HCT116 (cell line): ENCODE measurements around the gene BBX. TPM values are rescaled to one million over a fixed set of nuclear protein-coding genes. Genes with fewer than 3 reads are reported as not detected.

Experiments
- ATAC-seq: fragments of 200-7000 bp; cut with Tn5 transposase; 2 replicates; pipeline ENCODE4 v1.9.1; 2020; ENCODE audit warnings: mild to moderate bottlenecking, moderate library complexity
- BruUV-seq: library from RNA; stranded (reverse); fragments of 400-500 nt; replicated peaks from 2 replicates; lab custom pipeline; 2021; lab: Mats Ljungman, UMichigan
- CTCF ChIA-PET: fragments of 300-600 bp; sonication (Branson Sonifier 250); formaldehyde crosslinking; loops from one replicate; lab custom pipeline; 2021; ENCODE audit warnings: antibody characterized with exemption; lab: Charles Lee
- POLR2A ChIA-PET: fragments of 300-600, 350-600 bp; sonication (Branson Sonifier 250); formaldehyde crosslinking; loops from one replicate; lab custom pipeline; 2021; ENCODE audit warnings: antibody characterized with exemption; lab: Charles Lee
- RAD21 ChIA-PET, 2 experiments: fragments of 300-600 bp; sonication (Branson Sonifier 250); formaldehyde crosslinking; loops; one replicate each; lab custom pipeline; 2023; ENCODE audit warnings: low total read pairs in 2 of 2; ENCODE audit not compliant: uncharacterized antibody in 2 of 2, unreplicated experiment in 2 of 2, low non-redundant PET in 1 of 2; lab: Charles Lee
- DNase-seq: peaks from one replicate; pipeline ENCODE4 v3.0.0-alpha.2; 2010; ENCODE audit warnings: low read depth, low spot score
- H2AFZ ChIP-seq: fragments of 200-600 bp; shearing (Covaris generic), sonication (generic); 2 replicates; pipeline ENCODE4 v1.6.1; 2017; ENCODE audit warnings: low read depth, mixed run types, mixed read lengths, antibody characterized with exemption, low read length; ENCODE audit not compliant: poor library complexity, severe bottlenecking
- H3K27ac ChIP-seq: 2 replicates; pipeline ENCODE4 v1.5.1; 2012; ENCODE audit warnings: low read depth, low read length
- H3K27me3 ChIP-seq: fragments of 200-600 bp; sonication (generic); 2 replicates; pipeline ENCODE4 v1.6.1; 2016; ENCODE audit warnings: mixed run types, low read length, mixed read lengths; ENCODE audit not compliant: insufficient read depth
- H3K36me3 ChIP-seq, 2 experiments: fragments of 200-500 bp in 1 of 2; fragments of 200-600 bp in 1 of 2; sonication (Bioruptor generic) in 1 of 2; sonication (generic) in 1 of 2; 2 replicates each; pipeline versions ENCODE4 v1.5.1 to v1.6.1; 2014 to 2016; ENCODE audit warnings: low read length in 2 of 2, inconsistent platforms in 1 of 2, mixed read lengths in 1 of 2, mixed run types in 1 of 2; ENCODE audit not compliant: insufficient read depth in 2 of 2, control insufficient read depth in 1 of 2
- H3K4me1 ChIP-seq, 2 experiments: fragments of 200-600 bp in 1 of 2; sonication (generic) in 1 of 2; 2 replicates each; pipeline versions ENCODE4 v1.5.1 to v1.6.1; 2012 to 2017; ENCODE audit warnings: low read length in 2 of 2, inconsistent platforms in 1 of 2, mild to moderate bottlenecking in 1 of 2, mixed read lengths in 1 of 2, mixed run types in 1 of 2, moderate library complexity in 1 of 2; ENCODE audit not compliant: insufficient read depth in 2 of 2, control insufficient read depth in 1 of 2
- H3K4me2 ChIP-seq: fragments of 200-600 bp; sonication (generic); 2 replicates; pipeline ENCODE4 v1.6.1; 2017; ENCODE audit warnings: mixed run types, low read length, mixed read lengths
- H3K4me3 ChIP-seq, 2 experiments: fragments of 200-600 bp in 1 of 2; sonication (generic) in 1 of 2; replicated peaks in 1 of 2; 2 replicates each; pipeline ENCODE4 v1.5.1; 2011 to 2016; ENCODE audit warnings: low read length in 2 of 2, control low read depth in 1 of 2, low read depth in 1 of 2, mild to moderate bottlenecking in 1 of 2, mixed read lengths in 1 of 2, mixed run types in 1 of 2
- H3K79me2 ChIP-seq: fragments of 200-600 bp; sonication (generic); 2 replicates; pipeline ENCODE4 v1.6.1; 2017; ENCODE audit warnings: mild to moderate bottlenecking, mixed run types, low read length, moderate library complexity, mixed read lengths; ENCODE audit not compliant: insufficient read depth
- H3K9ac ChIP-seq: fragments of 200-600 bp; sonication (generic); 2 replicates; pipeline ENCODE4 v1.6.1; 2016; ENCODE audit warnings: low read length, mixed read lengths
- H3K9me2 ChIP-seq: fragments of 200-600 bp; sonication (generic), shearing (Covaris generic); 2 replicates; pipeline ENCODE4 v1.6.1; 2017; ENCODE audit warnings: mixed run types, mild to moderate bottlenecking, moderate library complexity; ENCODE audit not compliant: insufficient read depth
- H3K9me3 ChIP-seq, 2 experiments: fragments of 200-500 bp in 1 of 2; fragments of 200-600 bp in 1 of 2; sonication (Bioruptor generic) in 1 of 2; sonication (generic) in 1 of 2; 2 replicates each; pipeline ENCODE4 v1.6.1; 2014 to 2017; ENCODE audit warnings: low read length in 2 of 2, mixed read lengths in 2 of 2, inconsistent platforms in 1 of 2, low read depth in 1 of 2, mild to moderate bottlenecking in 1 of 2, mixed run types in 1 of 2, moderate library complexity in 1 of 2; ENCODE audit not compliant: control insufficient read depth in 1 of 2, insufficient read depth in 1 of 2
- H4K20me1 ChIP-seq: fragments of 200-600 bp; sonication (generic), shearing (Covaris generic); 2 replicates; pipeline ENCODE4 v1.6.1; 2017; ENCODE audit warnings: mixed run types, mild to moderate bottlenecking, moderate library complexity; ENCODE audit not compliant: insufficient read depth
- ATF3 ChIP-seq: IDR thresholded peaks from 2 replicates; pipeline ENCODE4 v1.6.1; 2012
- CBX3 ChIP-seq: IDR thresholded peaks from 2 replicates; pipeline ENCODE4 v1.6.1; 2012; ENCODE audit warnings: low read depth
- CEBPB ChIP-seq: IDR thresholded peaks from 2 replicates; pipeline ENCODE4 v1.6.1; 2012; ENCODE audit warnings: low read depth
- EGR1 ChIP-seq: IDR thresholded peaks from 2 replicates; pipeline ENCODE4 v1.6.1; 2012; ENCODE audit warnings: low read depth
- ELF1 ChIP-seq: IDR thresholded peaks from 2 replicates; pipeline ENCODE4 v1.6.1; 2012; ENCODE audit warnings: low read depth, borderline replicate concordance
- EZH2 ChIP-seq: fragments of 200-600 bp; sonication (generic); IDR thresholded peaks from 2 replicates; pipeline ENCODE4 v1.6.1; 2017; ENCODE audit warnings: antibody characterized with exemption, mixed run types
- JUND ChIP-seq: IDR thresholded peaks from 2 replicates; pipeline ENCODE4 v1.6.1; 2012
- MAX ChIP-seq: IDR thresholded peaks from 2 replicates; pipeline ENCODE4 v1.6.1; 2012
- REST ChIP-seq: IDR thresholded peaks from 2 replicates; pipeline ENCODE4 v1.6.1; 2012; ENCODE audit warnings: low read depth
- SIN3A ChIP-seq: IDR thresholded peaks from 2 replicates; pipeline ENCODE4 v1.6.1; 2012; ENCODE audit warnings: low read depth
- SRF ChIP-seq: IDR thresholded peaks from 2 replicates; pipeline ENCODE4 v1.6.1; 2012; ENCODE audit warnings: low read depth
- ZBTB33 ChIP-seq: IDR thresholded peaks from 2 replicates; pipeline ENCODE4 v1.6.1; 2011; ENCODE audit warnings: mild to moderate bottlenecking, low read length, moderate library complexity; ENCODE audit not compliant: insufficient replicate concordance; ENCODE audit errors: extremely low read depth
- ZFX ChIP-seq: fragments of 450-650 bp; IDR thresholded peaks from 2 replicates; pipeline ENCODE4 v1.6.1; 2017
- ZNF274 ChIP-seq: fragments of 200-500 bp; sonication (Bioruptor generic); IDR thresholded peaks from 2 replicates; pipeline ENCODE4 v1.6.1; 2014; ENCODE audit warnings: mild to moderate bottlenecking, low read depth, low read length, inconsistent platforms
- intact Hi-C: fragments of 100-400 bp; cut with micrococcal nuclease; formaldehyde crosslinking; loops from 2 replicates; pipeline ENCODE4 v1.10.0; 2022
- total RNA-seq: library from RNA; stranded (reverse); gene quantifications from one replicate; pipeline ENCODE4 v1.2.1, GENCODE V29; 2021; ENCODE audit not compliant: unreplicated experiment

Gene BBX
- total RNA-seq, 1 experiment from 2014 or later = 55.6 TPM

GRCh38 chr3:107745354-107745753 lies 222.6 kb downstream of the BBX start:
- RAD21 ChIA-PET = interaction anchor here in 1 of 2 experiments (0.9 kb wide), 1 partner anchor 85 kb away, joined by 3 read pairs; no protein-coding TSS in a partner anchor
- Histone ChIP-seq H3K36me3 (no peaks in the 10 kb centered on the region), H3K4me1 (no peaks in the 10 kb centered on the region), H2AFZ (no peak overlapping the region), H3K4me2 (no peak overlapping the region), H3K27ac (no peak overlapping the region), H3K9me2 (no peaks in the 10 kb centered on the region), H3K9ac (no peak overlapping the region), H3K4me3 (no peak overlapping the region), H3K27me3 (no peaks in the 10 kb centered on the region), H3K9me3 (no peaks in the 10 kb centered on the region), H4K20me1 (no peaks in the 10 kb centered on the region), H3K79me2 (no peaks in the 10 kb centered on the region)
- DNase-seq = no peak
- TF ChIP-seq EGR1 (no peak), SRF (no peak), ATF3 (no peak), CEBPB (no peak), EZH2 (no peak), JUND (no peak), ZBTB33 (no peak), CBX3 (no peak), ELF1 (no peak), MAX (no peak), SIN3A (no peak), REST (no peak), ZFX (no peak), ZNF274 (no peak)
- ATAC-seq = no peak
- intact Hi-C loops = loop anchor here (10.0 kb wide), 1 partner anchor 321 kb away; no protein-coding TSS in a partner anchor
- no TSS peak for BruUV-seq
- CTCF ChIA-PET = interaction anchor here (1.5 kb wide), 1 partner anchor 69 kb away, joined by 6 read pairs; no protein-coding TSS in a partner anchor
- POLR2A ChIA-PET = no interaction called here
